Cardiac muscle cell (in vitro differentiated cells and primary cell): ENCODE measurements around the gene BAX. TPM values are rescaled to one million over a fixed set of nuclear protein-coding genes. Genes with fewer than 3 reads are reported as not detected.

Source experiments
- DNase-seq, 2 donors: peaks; one replicate each; pipeline versions ENCODE4 v3.0.0 to v3.0.0-alpha.2; 2010 to 2017; ENCODE audit warnings: low read depth in 1 of 2, low spot score in 1 of 2
- H3K27ac ChIP-seq: fragments of 200-600 bp; sonication (generic); 2 replicates; pipeline ENCODE4 v1.5.1; 2016
- H3K27me3 ChIP-seq: fragments of 200-600 bp; sonication (generic); 2 replicates; pipeline ENCODE4 v1.6.0; 2016; ENCODE audit warnings: control low read depth
- H3K36me3 ChIP-seq: fragments of 200-600 bp; sonication (generic); 2 replicates; pipeline ENCODE4 v1.5.1; 2016; ENCODE audit warnings: control low read depth
- H3K4me1 ChIP-seq: fragments of 200-600 bp; sonication (generic); 2 replicates; pipeline ENCODE4 v1.8.1; 2017; ENCODE audit warnings: low read depth, mild to moderate bottlenecking, mixed run types
- H3K4me3 ChIP-seq: fragments of 200-600 bp; sonication (generic); 2 replicates; pipeline ENCODE4 v1.5.1; 2016; ENCODE audit warnings: mild to moderate bottlenecking
- H3K9me3 ChIP-seq: fragments of 200-600 bp; sonication (generic); 2 replicates; pipeline ENCODE4 v1.5.1; 2017; ENCODE audit warnings: low read depth, mild to moderate bottlenecking, control low read depth
- polyA plus RNA-seq: library from polyadenylated mRNA; unstranded; fragments of >200 nt; fragmentation: Nextera tagmentation; extraction: Ambion mirVana; gene quantifications from 2 replicates; pipeline ENCODE4 v1.2.1, GENCODE V29; 2016
- total RNA-seq: library from RNA; depleted of rRNA; stranded (reverse); fragments of >200 nt; gene quantifications from 2 replicates; pipeline ENCODE4 v1.2.3, GENCODE V29; 2016
- TF ChIP-seq, protein P1 (sequence below): IDR thresholded peaks from 2 replicates; pipeline ENCODE4 v1.5.1; 2012; ENCODE audit warnings: low read depth, mild to moderate bottlenecking, low read length

Gene BAX
- total and polyA plus RNA-seq, 2 experiments from 2014 or later: 64.2 to 95.2 TPM

DNA sequence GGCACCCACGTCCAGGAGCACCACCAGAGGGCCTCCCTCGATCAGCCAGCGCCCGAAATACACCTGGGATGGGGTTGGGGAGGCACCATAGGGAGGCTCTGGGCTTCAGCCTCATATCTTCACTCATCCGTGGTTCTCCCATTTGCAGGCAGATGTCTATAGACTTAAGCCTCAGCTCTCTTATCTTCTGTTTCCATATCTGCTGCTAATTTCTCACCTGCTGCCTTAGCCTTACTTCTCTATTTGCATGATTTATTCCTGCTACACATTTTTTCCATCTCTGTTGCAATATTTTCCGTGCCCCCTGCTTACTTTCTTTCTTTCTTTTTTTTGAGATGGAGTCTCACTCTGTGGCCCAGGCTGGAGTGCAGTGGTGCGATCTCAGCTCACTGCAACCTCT is 32.6 kb downstream of the BAX start:
- Histone ChIP-seq H3K27ac (peak overlapping the region; percentile 13), H3K9me3 (no peaks in the 10 kb centered on the region), H3K4me3 (no peak overlapping the region), H3K36me3 (peaks cover 49% of the 10 kb centered on the region), H3K27me3 (no peaks in the 10 kb centered on the region), H3K4me1 (peaks cover 10% of the 10 kb centered on the region)
- TF ChIP-seq, protein P1, sequence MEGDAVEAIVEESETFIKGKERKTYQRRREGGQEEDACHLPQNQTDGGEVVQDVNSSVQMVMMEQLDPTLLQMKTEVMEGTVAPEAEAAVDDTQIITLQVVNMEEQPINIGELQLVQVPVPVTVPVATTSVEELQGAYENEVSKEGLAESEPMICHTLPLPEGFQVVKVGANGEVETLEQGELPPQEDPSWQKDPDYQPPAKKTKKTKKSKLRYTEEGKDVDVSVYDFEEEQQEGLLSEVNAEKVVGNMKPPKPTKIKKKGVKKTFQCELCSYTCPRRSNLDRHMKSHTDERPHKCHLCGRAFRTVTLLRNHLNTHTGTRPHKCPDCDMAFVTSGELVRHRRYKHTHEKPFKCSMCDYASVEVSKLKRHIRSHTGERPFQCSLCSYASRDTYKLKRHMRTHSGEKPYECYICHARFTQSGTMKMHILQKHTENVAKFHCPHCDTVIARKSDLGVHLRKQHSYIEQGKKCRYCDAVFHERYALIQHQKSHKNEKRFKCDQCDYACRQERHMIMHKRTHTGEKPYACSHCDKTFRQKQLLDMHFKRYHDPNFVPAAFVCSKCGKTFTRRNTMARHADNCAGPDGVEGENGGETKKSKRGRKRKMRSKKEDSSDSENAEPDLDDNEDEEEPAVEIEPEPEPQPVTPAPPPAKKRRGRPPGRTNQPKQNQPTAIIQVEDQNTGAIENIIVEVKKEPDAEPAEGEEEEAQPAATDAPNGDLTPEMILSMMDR: no peak
- no peak for DNase-seq

DNA sequence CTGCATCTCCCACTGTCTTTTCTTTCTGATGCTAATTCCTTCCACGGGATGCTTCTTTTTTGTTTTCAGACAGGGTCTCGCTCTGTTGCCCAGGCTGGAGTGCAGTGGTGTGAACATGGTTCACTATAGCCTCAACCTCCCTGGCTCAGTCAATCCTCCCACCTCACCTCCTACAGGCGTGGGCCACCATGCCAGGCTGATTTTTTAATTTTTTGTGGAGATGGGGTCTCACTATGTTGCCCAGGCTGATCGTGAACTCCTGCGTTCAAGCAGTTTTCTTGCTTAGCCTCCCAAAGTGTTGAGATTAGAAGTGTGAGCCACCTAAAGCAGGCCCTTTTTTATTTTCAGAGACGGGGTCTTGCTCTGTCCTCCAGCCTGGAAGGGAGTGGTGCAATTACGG is 33.6 kb downstream of the BAX start:
- DNase-seq: no peak
- TF ChIP-seq, protein P1: no peak
- Histone ChIP-seq H3K27ac (no peak overlapping the region), H3K27me3 (no peaks in the 10 kb centered on the region), H3K9me3 (no peaks in the 10 kb centered on the region), H3K4me3 (no peak overlapping the region), H3K4me1 (peaks cover 10% of the 10 kb centered on the region), H3K36me3 (peaks cover 41% of the 10 kb centered on the region)

DNA sequence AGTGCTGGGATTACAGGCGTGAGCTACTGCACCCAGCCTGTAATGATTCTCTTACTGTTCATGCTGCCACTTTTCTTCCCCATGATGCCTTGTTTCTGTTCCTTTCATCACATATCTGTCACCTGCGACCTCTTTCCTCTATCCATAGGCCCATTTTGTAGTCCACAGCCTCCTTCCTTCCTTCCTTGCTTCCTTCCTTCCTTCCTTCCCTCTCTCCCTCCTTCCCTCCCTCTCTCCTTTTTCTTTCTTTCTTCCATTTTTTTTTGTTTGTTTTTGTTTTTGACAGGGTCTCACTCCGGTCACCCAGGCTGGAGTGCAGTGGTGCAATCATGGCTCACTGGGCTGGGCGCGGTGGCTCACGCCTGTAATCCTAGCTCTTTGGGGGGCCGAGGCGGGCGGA is 34.2 kb downstream of the BAX start:
- peaks cover 37% of the 10 kb centered on the region for H3K36me3 ChIP-seq
- H3K4me1 ChIP-seq: peaks cover 10% of the 10 kb centered on the region
- H3K27me3 ChIP-seq: no peaks in the 10 kb centered on the region
- no peak overlapping the region for H3K4me3 ChIP-seq
- H3K27ac ChIP-seq: no peak overlapping the region
- DNase-seq: no peak
- TF ChIP-seq, protein P1: no peak
- no peaks in the 10 kb centered on the region for H3K9me3 ChIP-seq

DNA sequence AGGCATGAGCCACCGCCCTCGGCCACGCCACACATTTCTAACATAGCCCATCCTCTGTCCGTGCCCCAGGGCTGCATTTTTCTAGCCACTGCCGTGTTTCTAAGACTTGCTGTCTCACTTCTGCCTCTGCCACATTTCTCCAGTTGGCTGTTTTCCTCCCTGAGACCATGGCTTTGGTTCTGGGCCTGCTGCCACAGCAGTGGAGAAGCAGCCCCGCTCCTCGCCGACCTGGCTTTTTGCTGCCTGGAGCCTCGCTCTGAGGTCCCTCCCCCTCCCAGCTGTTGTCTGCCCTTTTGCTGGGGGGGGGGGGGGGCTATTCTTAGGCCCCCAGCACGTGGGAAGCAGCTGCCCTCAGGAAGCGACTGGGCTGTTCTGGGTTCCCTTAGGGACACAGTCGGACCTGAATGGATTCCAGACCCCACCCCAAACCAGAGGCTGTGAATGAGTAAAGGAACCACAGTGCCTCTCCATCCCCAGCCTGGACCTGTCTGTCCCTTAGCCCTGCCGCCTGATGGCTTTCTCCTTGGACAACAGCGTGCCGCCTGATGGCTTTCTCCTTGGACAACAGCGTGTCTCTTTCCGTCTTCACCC is 35.1 kb downstream of the BAX start:
- Histone ChIP-seq H3K9me3 (no peaks in the 10 kb centered on the region), H3K27me3 (no peaks in the 10 kb centered on the region), H3K4me3 (no peak overlapping the region), H3K27ac (no peak overlapping the region), H3K4me1 (peaks cover 15% of the 10 kb centered on the region), H3K36me3 (peaks cover 27% of the 10 kb centered on the region)
- DNase-seq: no peak
- TF ChIP-seq, protein P1: no peak

DNA sequence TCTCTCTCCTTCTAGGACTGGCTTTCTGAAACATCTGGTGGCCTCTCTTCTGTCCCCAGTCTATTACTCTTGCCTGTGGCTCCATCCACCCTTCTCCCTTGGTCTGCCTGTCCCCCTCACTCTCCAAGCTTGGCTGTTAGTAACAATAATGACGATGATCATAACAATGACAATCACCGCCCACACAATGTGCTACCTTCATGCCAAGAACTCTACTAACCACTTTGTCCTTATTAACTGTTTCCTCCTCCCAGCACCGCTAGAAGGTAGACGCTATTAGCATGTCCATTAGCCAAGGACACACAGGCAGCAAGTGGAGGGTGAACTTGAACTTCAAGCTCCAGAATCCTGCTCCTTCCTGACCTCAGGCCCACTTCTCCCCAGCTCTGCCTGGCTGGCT is 35.7 kb downstream of the BAX start:
- Histone ChIP-seq H3K36me3 (peaks cover 21% of the 10 kb centered on the region), H3K9me3 (no peaks in the 10 kb centered on the region), H3K4me3 (no peak overlapping the region), H3K27me3 (no peaks in the 10 kb centered on the region), H3K4me1 (peaks cover 15% of the 10 kb centered on the region), H3K27ac (no peak overlapping the region)
- TF ChIP-seq, protein P1: no peak
- no peak for DNase-seq
